HEK293 (cell line): ENCODE measurements around the gene MCF2L.

Experiments
- CTCF ChIA-PET: fragments of 350-600 bp; formaldehyde crosslinking; extraction: SDS; loops from one replicate; lab custom pipeline; 2021; ENCODE audit warnings: antibody characterized with exemption; lab: Yijun Ruan, JAX
- POLR2A ChIA-PET: fragments of 300-600 bp; formaldehyde crosslinking; extraction: SDS; loops from one replicate; lab custom pipeline; 2020; ENCODE audit warnings: antibody characterized with exemption, inconsistent platforms; lab: Yijun Ruan, JAX
- H3K27ac ChIP-seq: fragments of 200-500 bp; sonication (Bioruptor generic); 2 replicates; pipeline ENCODE4 v1.5.1; 2014; ENCODE audit warnings: low read depth, low read length, control low read depth, inconsistent platforms; ENCODE audit errors: extremely low read depth
- H3K36me3 ChIP-seq, 2 experiments: fragments of 200-500 bp in 1 of 2; sonication (Bioruptor generic) in 1 of 2; 1 replicate in 1 of 2; 2 replicates in 1 of 2; pipeline ENCODE4 v1.5.1; 2014 to 2017; ENCODE audit warnings: inconsistent platforms in 2 of 2, low read length in 2 of 2; ENCODE audit not compliant: control insufficient read depth in 2 of 2, insufficient read depth in 1 of 2
- H3K4me1 ChIP-seq: fragments of 200-500 bp; sonication (Bioruptor generic); 2 replicates; pipeline ENCODE4 v1.5.1; 2014; ENCODE audit warnings: mild to moderate bottlenecking, low read length, inconsistent platforms; ENCODE audit not compliant: control insufficient read depth, insufficient read depth
- H3K4me3 ChIP-seq: 2 replicates; pipeline ENCODE4 v1.5.1; 2011; ENCODE audit warnings: low read depth, mild to moderate bottlenecking, control low read depth, low read length, moderate library complexity
- H3K9me3 ChIP-seq: fragments of 200-500 bp; sonication (Bioruptor generic); 2 replicates; pipeline ENCODE4 v1.5.1; 2014; ENCODE audit warnings: low read depth, low read length, inconsistent platforms; ENCODE audit not compliant: control insufficient read depth, insufficient read depth
- GFI1B ChIP-seq: fragments of 450-650 bp; formaldehyde crosslinking; IDR thresholded peaks from 2 replicates; pipeline ENCODE4 v1.5.1; 2016; ENCODE audit warnings: missing biosample characterization, missing genetic modification characterization
- GLI2 ChIP-seq: fragments of 450-650 bp; formaldehyde crosslinking; IDR thresholded peaks from 2 replicates; pipeline ENCODE4; 2017; ENCODE audit warnings: missing biosample characterization, missing genetic modification characterization, low read depth, borderline replicate concordance
- IKZF3 ChIP-seq: fragments of 450-650 bp; IDR thresholded peaks from 2 replicates; pipeline ENCODE4 v1.5.0; 2018; ENCODE audit warnings: missing biosample characterization, mild to moderate bottlenecking, missing genetic modification characterization, moderate library complexity
- KLF16 ChIP-seq: fragments of 450-650 bp; formaldehyde crosslinking; IDR thresholded peaks from 2 replicates; pipeline ENCODE4 v1.5.1; 2017; ENCODE audit warnings: missing biosample characterization, missing genetic modification characterization
- SCRT2 ChIP-seq: fragments of 450-650 bp; formaldehyde crosslinking; IDR thresholded peaks from 2 replicates; pipeline ENCODE4 v1.5.1; 2016; ENCODE audit warnings: missing biosample characterization, missing genetic modification characterization
- SP2 ChIP-seq: fragments of 450-650 bp; formaldehyde crosslinking; IDR thresholded peaks from 2 replicates; pipeline ENCODE4 v1.5.1; 2016; ENCODE audit warnings: missing biosample characterization, missing genetic modification characterization
- ZBTB1 ChIP-seq: fragments of 450-650 bp; formaldehyde crosslinking; IDR thresholded peaks from 2 replicates; pipeline ENCODE4 v1.5.1; 2016; ENCODE audit warnings: missing biosample characterization, missing genetic modification characterization
- ZBTB20 ChIP-seq: fragments of 450-650 bp; formaldehyde crosslinking; IDR thresholded peaks from 2 replicates; pipeline ENCODE4 v1.5.1; 2016; ENCODE audit warnings: missing biosample characterization, missing genetic modification characterization
- ZBTB7A ChIP-seq: fragments of 450-650 bp; formaldehyde crosslinking; IDR thresholded peaks from 2 replicates; pipeline ENCODE4 v1.5.1; 2016; ENCODE audit warnings: low read depth, missing biosample characterization, missing genetic modification characterization
- ZFP41 ChIP-seq: fragments of 450-650 bp; formaldehyde crosslinking; IDR thresholded peaks from 2 replicates; pipeline ENCODE4 v1.5.1; 2016; ENCODE audit warnings: missing biosample characterization, missing genetic modification characterization, borderline replicate concordance
- ZFP69B ChIP-seq: fragments of 450-650 bp; formaldehyde crosslinking; IDR thresholded peaks from 2 replicates; pipeline ENCODE4 v1.5.1; 2016; ENCODE audit warnings: missing biosample characterization, missing genetic modification characterization
- ZNF132 ChIP-seq: fragments of 450-650 bp; formaldehyde crosslinking; IDR thresholded peaks from 2 replicates; pipeline ENCODE4 v1.5.1; 2017; ENCODE audit warnings: missing biosample characterization, missing genetic modification characterization, borderline replicate concordance
- ZNF148 ChIP-seq: fragments of 450-650 bp; formaldehyde crosslinking; IDR thresholded peaks from 2 replicates; pipeline ENCODE4 v1.5.0; 2017; ENCODE audit warnings: missing biosample characterization, missing genetic modification characterization, borderline replicate concordance
- ZNF19 ChIP-seq: fragments of 450-650 bp; formaldehyde crosslinking; IDR thresholded peaks from 2 replicates; pipeline ENCODE4; 2016; ENCODE audit warnings: missing biosample characterization, missing genetic modification characterization, low read depth
- ZNF221 ChIP-seq: fragments of 450-650 bp; formaldehyde crosslinking; IDR thresholded peaks from 2 replicates; pipeline ENCODE4 v1.5.1; 2017; ENCODE audit warnings: missing biosample characterization, missing genetic modification characterization, borderline replicate concordance
- ZNF266 ChIP-seq: fragments of 450-650 bp; formaldehyde crosslinking; IDR thresholded peaks from 2 replicates; pipeline ENCODE4 v1.5.1; 2016; ENCODE audit warnings: missing biosample characterization, missing genetic modification characterization, low read depth
- ZNF292 ChIP-seq: fragments of 450-650 bp; formaldehyde crosslinking; IDR thresholded peaks from 2 replicates; pipeline ENCODE4 v1.5.1; 2016; ENCODE audit warnings: low read depth, missing biosample characterization, missing genetic modification characterization, borderline replicate concordance
- ZNF311 ChIP-seq: fragments of 450-650 bp; formaldehyde crosslinking; IDR thresholded peaks from 2 replicates; pipeline ENCODE4 v1.5.1; 2017; ENCODE audit warnings: missing biosample characterization, missing genetic modification characterization, borderline replicate concordance
- ZNF335 ChIP-seq: fragments of 450-650 bp; formaldehyde crosslinking; conservative IDR thresholded peaks from 2 replicates; pipeline ENCODE4 v1.5.1; 2016; ENCODE audit warnings: missing biosample characterization, missing genetic modification characterization
- ZNF350 ChIP-seq: fragments of 450-650 bp; formaldehyde crosslinking; IDR thresholded peaks from 2 replicates; pipeline ENCODE4 v1.5.0; 2017; ENCODE audit warnings: missing biosample characterization, mild to moderate bottlenecking, missing genetic modification characterization
- ZNF423 ChIP-seq: fragments of 450-650 bp; formaldehyde crosslinking; IDR thresholded peaks from 2 replicates; pipeline ENCODE4 v1.5.1; 2016; ENCODE audit warnings: missing biosample characterization, missing genetic modification characterization
- ZNF521 ChIP-seq: fragments of 450-650 bp; formaldehyde crosslinking; IDR thresholded peaks from 2 replicates; pipeline ENCODE4 v1.5.1; 2017; ENCODE audit warnings: missing biosample characterization, mild to moderate bottlenecking, missing genetic modification characterization
- ZNF837 ChIP-seq: fragments of 450-650 bp; formaldehyde crosslinking; IDR thresholded peaks from 2 replicates; pipeline ENCODE4 v1.5.1; 2016; ENCODE audit warnings: missing biosample characterization, missing genetic modification characterization
- ZSCAN16 ChIP-seq: fragments of 450-650 bp; formaldehyde crosslinking; IDR thresholded peaks from 2 replicates; pipeline ENCODE4 v1.5.1; 2016; ENCODE audit warnings: missing biosample characterization, missing genetic modification characterization
- TF ChIP-seq, protein P1 (sequence below): fragments of 450-650 bp; formaldehyde crosslinking; conservative IDR thresholded peaks from 2 replicates; pipeline ENCODE4 v1.5.1; 2016; ENCODE audit warnings: low read depth, missing biosample characterization, missing genetic modification characterization

The MCF2L gene

GRCh38 chr13:113098162-113098732 is 129.2 kb downstream of the MCF2L start:
- no peak overlapping the region for H3K4me3 ChIP-seq
- TF ChIP-seq ZSCAN16 (tag by site-specific recombination) = no peak
- no peak for TF ChIP-seq SP2
- TF ChIP-seq ZBTB20 = no peak
- no peak for TF ChIP-seq IKZF3
- TF ChIP-seq ZNF837 = no peak
- no peak for TF ChIP-seq ZBTB7A (tag by site-specific recombination)
- TF ChIP-seq GFI1B (tag by site-specific recombination) = no peak
- TF ChIP-seq ZFP41 (tag by site-specific recombination) = no peak
- no peak for TF ChIP-seq ZFP69B (tag by site-specific recombination)
- TF ChIP-seq ZBTB1 (tag by site-specific recombination) = no peak
- TF ChIP-seq ZNF19 = no peak
- no peak for TF ChIP-seq SCRT2
- TF ChIP-seq, all 188 proteins: peak for 0
- Histone ChIP-seq H3K9me3 (no peaks in the 10 kb centered on the region), H3K4me1 (no peaks in the 10 kb centered on the region), H3K27ac (no peak overlapping the region), H3K36me3 (no peaks in the 10 kb centered on the region)
- POLR2A ChIA-PET = no interaction called here
- CTCF ChIA-PET = no interaction called here

DNA sequence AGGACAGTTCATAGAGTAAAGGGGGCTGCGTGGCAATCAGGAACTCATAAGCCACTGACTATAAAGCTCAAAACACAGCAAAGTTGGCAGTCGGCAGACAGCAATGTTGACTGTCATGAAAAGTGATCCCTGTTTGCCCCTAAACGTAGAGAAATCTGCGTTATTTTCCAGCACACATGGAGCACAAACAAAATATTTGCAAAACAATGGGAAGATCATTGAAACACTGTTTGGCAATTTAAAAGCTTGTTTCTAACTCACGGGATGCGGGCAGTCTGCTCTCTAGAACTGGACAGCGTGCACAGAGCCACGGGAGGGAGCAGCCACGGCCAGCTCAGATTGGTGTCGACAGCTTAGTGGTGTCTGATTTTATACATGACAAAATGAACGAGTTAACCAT is 130.1 kb downstream of the MCF2L start:
- Histone ChIP-seq H3K4me1 (no peaks in the 10 kb centered on the region), H3K9me3 (no peaks in the 10 kb centered on the region)
- no peak for TF ChIP-seq ZNF423 (tag by site-specific recombination)
- no peak for TF ChIP-seq GLI2
- no peak for TF ChIP-seq ZNF350
- TF ChIP-seq ZNF221 = no peak
- TF ChIP-seq ZNF521 (tag by site-specific recombination) = no peak
- TF ChIP-seq ZNF266 (tag by site-specific recombination) = no peak
- TF ChIP-seq ZNF311 = no peak
- no peak for TF ChIP-seq ZNF292 (tag by site-specific recombination)
- no peak for TF ChIP-seq GFI1B (tag by site-specific recombination)
- no peak for TF ChIP-seq ZNF148
- no peak for TF ChIP-seq KLF16 (tag by site-specific recombination)
- TF ChIP-seq ZNF132 = no peak
- no peak for TF ChIP-seq ZNF335 (tag by site-specific recombination)
- TF ChIP-seq, protein P1, sequence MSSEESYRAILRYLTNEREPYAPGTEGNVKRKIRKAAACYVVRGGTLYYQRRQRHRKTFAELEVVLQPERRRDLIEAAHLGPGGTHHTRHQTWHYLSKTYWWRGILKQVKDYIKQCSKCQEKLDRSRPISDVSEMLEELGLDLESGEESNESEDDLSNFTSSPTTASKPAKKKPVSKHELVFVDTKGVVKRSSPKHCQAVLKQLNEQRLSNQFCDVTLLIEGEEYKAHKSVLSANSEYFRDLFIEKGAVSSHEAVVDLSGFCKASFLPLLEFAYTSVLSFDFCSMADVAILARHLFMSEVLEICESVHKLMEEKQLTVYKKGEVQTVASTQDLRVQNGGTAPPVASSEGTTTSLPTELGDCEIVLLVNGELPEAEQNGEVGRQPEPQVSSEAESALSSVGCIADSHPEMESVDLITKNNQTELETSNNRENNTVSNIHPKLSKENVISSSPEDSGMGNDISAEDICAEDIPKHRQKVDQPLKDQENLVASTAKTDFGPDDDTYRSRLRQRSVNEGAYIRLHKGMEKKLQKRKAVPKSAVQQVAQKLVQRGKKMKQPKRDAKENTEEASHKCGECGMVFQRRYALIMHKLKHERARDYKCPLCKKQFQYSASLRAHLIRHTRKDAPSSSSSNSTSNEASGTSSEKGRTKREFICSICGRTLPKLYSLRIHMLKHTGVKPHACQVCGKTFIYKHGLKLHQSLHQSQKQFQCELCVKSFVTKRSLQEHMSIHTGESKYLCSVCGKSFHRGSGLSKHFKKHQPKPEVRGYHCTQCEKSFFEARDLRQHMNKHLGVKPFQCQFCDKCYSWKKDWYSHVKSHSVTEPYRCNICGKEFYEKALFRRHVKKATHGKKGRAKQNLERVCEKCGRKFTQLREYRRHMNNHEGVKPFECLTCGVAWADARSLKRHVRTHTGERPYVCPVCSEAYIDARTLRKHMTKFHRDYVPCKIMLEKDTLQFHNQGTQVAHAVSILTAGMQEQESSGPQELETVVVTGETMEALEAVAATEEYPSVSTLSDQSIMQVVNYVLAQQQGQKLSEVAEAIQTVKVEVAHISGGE (tag by site-specific recombination) = no peak
- TF ChIP-seq, all 188 proteins: peak for 0
- ChIA-PET CTCF (interaction anchor here (0.5 to 2.0 kb wide), 2 partner anchors 14 to 70 kb away, joined by 4 to 5 read pairs; no protein-coding TSS in a partner anchor), POLR2A (no interaction called here)
- no peaks in the 10 kb centered on the region for H3K36me3 ChIP-seq
- no peak overlapping the region for H3K4me3 ChIP-seq
- no peak overlapping the region for H3K27ac ChIP-seq
